Upper lobe of right lung (tissue), 1 donor: Measurements from ENCODE around the gene KRTAP9-1. TPM values are rescaled to one million over a fixed set of nuclear protein-coding genes. Genes with fewer than 3 reads are reported as not detected.
"Not testable (repeated sequence)": the region's sequence is repeated elsewhere in the genome, so short reads cannot be mapped to it uniquely, and the experiment has no call there.

Experiments
- ATAC-seq: fragments of 200-7000 bp; cut with Tn5 transposase; one replicate; pipeline ENCODE4 v1.9.1; 2020; ENCODE audit warnings: mild to moderate bottlenecking, moderate library complexity
- DNase-seq: peaks from one replicate; pipeline ENCODE4 v3.0.0-alpha.2; 2020
- H3K27ac ChIP-seq: fragments of 200-600 bp; one replicate; pipeline ENCODE4 v1.8.0; 2022
- H3K27me3 ChIP-seq: fragments of 200-600 bp; one replicate; pipeline ENCODE4 v1.8.0; 2022; ENCODE audit warnings: mild to moderate bottlenecking
- H3K36me3 ChIP-seq: fragments of 200-600 bp; one replicate; pipeline ENCODE4 v1.8.0; 2022
- H3K4me1 ChIP-seq: fragments of 200-600 bp; one replicate; pipeline ENCODE4 v1.8.0; 2022
- H3K4me3 ChIP-seq: fragments of 200-600 bp; one replicate; pipeline ENCODE4 v1.8.0; 2022; ENCODE audit warnings: mild to moderate bottlenecking
- H3K9me3 ChIP-seq: fragments of 200-600 bp; one replicate; pipeline ENCODE4 v1.8.0; 2022
- CTCF ChIP-seq: fragments of 200-600 bp; IDR thresholded peaks from one replicate; pipeline ENCODE4 v1.8.0; 2022; ENCODE audit warnings: antibody characterized with exemption
- intact Hi-C: fragments of 100-400 bp; cut with DNase I; formaldehyde crosslinking; loops from one replicate; pipeline ENCODE4 v1.11.0; 2022
- long read RNA-seq: library from polyadenylated mRNA; unstranded; transcript quantifications from one replicate; pipeline ENCODE4 v2.0.0, GENCODE V29; 2021
- total RNA-seq: library from RNA; stranded (reverse); fragmentation: NEBNext Ultra II Directional; extraction: Animal tissue kit (Norgen Biotek cat#: 25700); gene quantifications from one replicate; pipeline ENCODE4 v1.2.1, GENCODE V29; 2021
- donor health status: DM: no; HTN: yes; CAD: no; lungs with severe emphysema.

Gene KRTAP9-1
- total RNA-seq: not detected
- long read RNA-seq: 0 reads

- H3K9me3 ChIP-seq, intact Hi-C loops, ATAC-seq, H3K36me3 ChIP-seq, DNase-seq, H3K4me1 ChIP-seq, H3K4me3 ChIP-seq, H3K27ac ChIP-seq: not testable (repeated sequence)
- peaks cover 19% of the 10 kb centered on the region for H3K27me3 ChIP-seq
Observed at GRCh38 chr17:41189837-41190318, at the start of gene KRTAP9-1. Gene KRTAP9-1, plus strand, starts transcription at chr17:41189887. Its CDS starts 0 bp downstream, at chr17:41189887.

- intact Hi-C loops: no loop called here
- Histone ChIP-seq H3K27ac (no peak within 1 kb of the TSS), H3K4me1 (no peaks in the 10 kb centered on the region), H3K27me3 (no peaks in the 10 kb centered on the region), H3K4me3 (no peak within 1 kb of the TSS), H3K36me3 (no peaks in the 10 kb centered on the region), H3K9me3 (peaks cover 11% of the 10 kb centered on the region)
- DNase-seq (no peak), ATAC-seq (no peak)
- no peak for TF ChIP-seq CTCF
Observed at GRCh38 chr17:41140360-41141131, 49.1 kb upstream of the KRTAP9-1 start, which contains the start of gene KRTAP4-6. Gene KRTAP4-6, minus strand, starts transcription at chr17:41140544. Its CDS starts 57 bp downstream, at chr17:41140487.

GRCh38 chr17:41141361-41141760, 48.3 kb upstream of the KRTAP9-1 start:
- H3K27me3 ChIP-seq: no peaks in the 10 kb centered on the region
- no peak for DNase-seq
- no peak overlapping the region for H3K27ac ChIP-seq
- no peaks in the 10 kb centered on the region for H3K36me3 ChIP-seq
- no peak overlapping the region for H3K4me3 ChIP-seq
- intact Hi-C loops: no loop called here
- no peaks in the 10 kb centered on the region for H3K4me1 ChIP-seq
- no peak for TF ChIP-seq CTCF
- H3K9me3 ChIP-seq: peaks cover 11% of the 10 kb centered on the region
- ATAC-seq: no peak

GRCh38 chr17:41144846-41145245, 44.8 kb upstream of the KRTAP9-1 start:
- DNase-seq (no peak), ATAC-seq (no peak)
- Histone ChIP-seq H3K9me3 (peaks cover 11% of the 10 kb centered on the region), H3K36me3 (no peaks in the 10 kb centered on the region), H3K27ac (no peak overlapping the region), H3K27me3 (no peaks in the 10 kb centered on the region), H3K4me3 (no peak overlapping the region), H3K4me1 (no peaks in the 10 kb centered on the region)
- intact Hi-C loops: no loop called here
- TF ChIP-seq CTCF: no peak

GRCh38 chr17:41145261-41145660, 44.4 kb upstream of the KRTAP9-1 start:
- intact Hi-C loops: no loop called here
- no peak for ATAC-seq
- no peak for TF ChIP-seq CTCF

GRCh38 chr17:41147531-41148204, 42.0 kb upstream of the KRTAP9-1 start:
- intact Hi-C loops: no loop called here
- no peak overlapping the region for H3K4me3 ChIP-seq
- DNase-seq (no peak), ATAC-seq (no peak)
- no peaks in the 10 kb centered on the region for H3K27me3 ChIP-seq
- no peak for TF ChIP-seq CTCF
- no peak overlapping the region for H3K27ac ChIP-seq
- no peaks in the 10 kb centered on the region for H3K36me3 ChIP-seq
- no peaks in the 10 kb centered on the region for H3K4me1 ChIP-seq
- peaks cover 6% of the 10 kb centered on the region for H3K9me3 ChIP-seq

More at GRCh38 chr17:41145261-41145660, 44.4 kb upstream of the KRTAP9-1 start:
- DNase-seq: no peak
- Histone ChIP-seq H3K4me3 (no peak overlapping the region), H3K9me3 (peaks cover 10% of the 10 kb centered on the region), H3K27ac (no peak overlapping the region), H3K36me3 (no peaks in the 10 kb centered on the region), H3K27me3 (no peaks in the 10 kb centered on the region), H3K4me1 (no peaks in the 10 kb centered on the region)

- H3K9me3 ChIP-seq, H3K4me3 ChIP-seq, H3K36me3 ChIP-seq, H3K27ac ChIP-seq, ATAC-seq, H3K4me1 ChIP-seq, DNase-seq, intact Hi-C loops, H3K27me3 ChIP-seq: not testable (repeated sequence)
Observed at GRCh38 chr17:41148971-41149651, 40.6 kb upstream of the KRTAP9-1 start.
